Stomach (tissue), 9 donors: Measurements from ENCODE around the gene NSFL1C. TPM values are rescaled to one million over a fixed set of nuclear protein-coding genes. Genes with fewer than 3 reads are reported as not detected.

Experiments used
- DNase-seq, 2 donors: peaks; one replicate each; pipeline versions ENCODE4 v3.0.0 to v3.0.0-alpha.2; 2013 to 2019
- H3K27ac ChIP-seq, 5 donors: fragments of 200-600 bp in 4 of 5; sonication (generic) in 4 of 5; one replicate each; pipeline ENCODE4 v1.5.1; 2013 to 2019; ENCODE audit warnings: mild to moderate bottlenecking in 1 of 5, moderate library complexity in 1 of 5
- H3K27me3 ChIP-seq, 3 donors: fragments of 200-600 bp; sonication (generic); one replicate each; pipeline ENCODE4 v1.5.1; 2017 to 2019; ENCODE audit warnings: mixed run types in 1 of 3
- H3K36me3 ChIP-seq, 4 donors: fragments of 200-600 bp; sonication (generic); 1 replicate in 3 of 4; 2 replicates in 1 of 4; pipeline ENCODE4 v1.5.1; 2016 to 2019
- H3K4me1 ChIP-seq, 4 donors: fragments of 200-600 bp; sonication (generic); one replicate each; pipeline ENCODE4 v1.5.1; 2016 to 2019
- H3K4me3 ChIP-seq, 4 donors: fragments of 200-600 bp; sonication (generic) in 3 of 4; one replicate each; pipeline ENCODE4 v1.5.1; 2016 to 2019; ENCODE audit warnings: mild to moderate bottlenecking in 1 of 4
- H3K9me3 ChIP-seq, 4 donors: fragments of 200-600 bp; sonication (generic); one replicate each; pipeline ENCODE4 v1.5.1; 2016 to 2019
- CTCF ChIP-seq, 7 experiments: fragments of 450-650 bp in 4 of 7; fragments of 200-600 bp in 3 of 7; sonication (generic) in 3 of 7; IDR thresholded peaks; one replicate each; pipeline ENCODE4 v1.5.1; 2016 to 2019; ENCODE audit warnings: antibody characterized with exemption in 7 of 7, control low read depth in 2 of 7, mild to moderate bottlenecking in 1 of 7
- EP300 ChIP-seq: sonication (generic); formaldehyde crosslinking; IDR thresholded peaks from one replicate; pipeline ENCODE4 v1.6.1; 2017; ENCODE audit warnings: antibody characterized with exemption
- POLR2A ChIP-seq, 4 donors: fragments of 450-650 bp; IDR thresholded peaks; one replicate each; pipeline ENCODE4 v1.6.1; 2016; ENCODE audit warnings: antibody characterized with exemption in 4 of 4, control low read depth in 2 of 4, mild to moderate bottlenecking in 1 of 4, moderate library complexity in 1 of 4
- POLR2AphosphoS5 ChIP-seq, 3 donors: sonication (generic); formaldehyde crosslinking; IDR thresholded peaks; one replicate each; pipeline ENCODE4 v1.6.1; 2016; ENCODE audit warnings: antibody characterized with exemption in 3 of 3
- WGBS, 5 donors: extraction: QIAGEN DNeasy Blood & Tissue Kit in 3 of 5; methylation state at CpG; one replicate each; pipeline versions ENCODE4 v1.1.5 to v1.1.7; 2013 to 2018; 5-methylcytosine and 5-hydroxymethylcytosine counted together
- intact Hi-C: fragments of 100-400 bp; cut with DNase I; formaldehyde crosslinking; loops from one replicate; pipeline ENCODE4 v1.15.1; 2023; ENCODE audit warnings: low total_unique reads
- polyA plus RNA-seq, 3 donors: library from polyadenylated mRNA; stranded (reverse); fragments of 200-250 nt; gene quantifications; one replicate each; pipeline ENCODE4 v1.2.3, GENCODE V29; 2013
- total RNA-seq, 5 donors: library from RNA; depleted of rRNA; stranded (reverse); fragments of >200 nt; gene quantifications; one replicate each; pipeline versions ENCODE4 v1.1.0 to v1.2.3, GENCODE V29; 2014 to 2016
- donor health status: healthy with polysubstance abuse.
- donor health status: Bipolar disorder and iron deficiency.
- donor health status: healthy.

Gene NSFL1C
- total and polyA plus RNA-seq, 8 donors: 13.4 to 83.4 (median 42.1) TPM

GRCh38 chr20:1427457-1428054 is 39.1 kb downstream of the NSFL1C start:
- Histone ChIP-seq H3K27ac (no peak overlapping the region), H3K9me3 (no peaks in the 10 kb centered on the region), H3K4me3 (no peak overlapping the region), H3K27me3 (peaks cover 0 to 14% (median 0%) of the 10 kb centered on the region in 3 donors), H3K36me3 (no peaks in the 10 kb centered on the region), H3K4me1 (no peaks in the 10 kb centered on the region)
- WGBS, 5 donors: 25 to 48% (median 39%) methylated on average over 3 of the region's 3 CpGs
- TF ChIP-seq POLR2AphosphoS5 (IDR thresholded peaks at IDR 0.05) (no peak), POLR2A (IDR thresholded peaks at IDR 0.05) (no peak), EP300 (no peak), CTCF (IDR thresholded peaks at IDR 0.05) (no peak)
- no peak for DNase-seq
- intact Hi-C loops: no loop called here

GRCh38 chr20:1426231-1426849 is 40.3 kb downstream of the NSFL1C start:
- Histone ChIP-seq H3K27ac (no peak overlapping the region), H3K9me3 (no peaks in the 10 kb centered on the region), H3K4me3 (no peak overlapping the region), H3K27me3 (peaks cover 0 to 16% (median 0%) of the 10 kb centered on the region in 3 donors), H3K4me1 (no peaks in the 10 kb centered on the region), H3K36me3 (no peaks in the 10 kb centered on the region)
- no peak for TF ChIP-seq POLR2A (IDR thresholded peaks at IDR 0.05)
- TF ChIP-seq POLR2AphosphoS5 (IDR thresholded peaks at IDR 0.05): no peak
- TF ChIP-seq CTCF (IDR thresholded peaks at IDR 0.05): no peak
- TF ChIP-seq EP300: no peak
- WGBS, 5 donors: 57 to 77% (median 61%) methylated on average over 4 of the region's 4 CpGs
- intact Hi-C loops: no loop called here
- no peak for DNase-seq

- DNase-seq: no peak
- no peak for TF ChIP-seq CTCF (IDR thresholded peaks at IDR 0.05)
- TF ChIP-seq POLR2AphosphoS5 (IDR thresholded peaks at IDR 0.05): no peak
- TF ChIP-seq POLR2A (IDR thresholded peaks at IDR 0.05): no peak
- no peak for TF ChIP-seq EP300
- Histone ChIP-seq H3K27me3 (peaks cover 0 to 16% (median 0%) of the 10 kb centered on the region in 3 donors), H3K27ac (no peak overlapping the region), H3K4me1 (no peaks in the 10 kb centered on the region), H3K4me3 (no peak overlapping the region), H3K9me3 (peaks cover 0 to 9% (median 8%) of the 10 kb centered on the region in 4 donors), H3K36me3 (no peaks in the 10 kb centered on the region)
- WGBS, 5 donors: 56 to 71% (median 67%) methylated on average over 1 of the region's 1 CpG
- intact Hi-C loops: no loop called here
Observed at GRCh38 chr20:1424336-1424735, 42.3 kb downstream of the NSFL1C start.

- Histone ChIP-seq H3K36me3 (no peaks in the 10 kb centered on the region), H3K27me3 (peaks cover 0 to 15% (median 0%) of the 10 kb centered on the region in 3 donors), H3K9me3 (peaks cover 0 to 9% (median 8%) of the 10 kb centered on the region in 4 donors), H3K27ac (no peak overlapping the region), H3K4me1 (no peaks in the 10 kb centered on the region), H3K4me3 (no peak overlapping the region)
- peak; percentile 77 to 85 for DNase-seq
- WGBS, 5 donors: 22 to 35% (median 25%) methylated on average over 7 of the region's 7 CpGs
- TF ChIP-seq CTCF (IDR thresholded peaks at IDR 0.05) (peak in 1 of 7 experiments; percentile 5), POLR2A (IDR thresholded peaks at IDR 0.05) (no peak), EP300 (no peak), POLR2AphosphoS5 (IDR thresholded peaks at IDR 0.05) (peak in 1 of 3 donors; percentile 47)
- intact Hi-C loops: no loop called here
Observed at GRCh38 chr20:1423625-1424106, 43.0 kb downstream of the NSFL1C start.
